DOHH2 (cell line): ENCODE measurements around the gene RCN1.

ENCODE experiments used
- H3F3A ChIP-seq: fragments of 200-600 bp; sonication (generic), shearing (Covaris generic); 2 replicates; pipeline ENCODE4 v1.6.0; 2016; ENCODE audit warnings: antibody characterized with exemption, mild to moderate bottlenecking; ENCODE audit not compliant: control insufficient read depth, insufficient read depth
- H3K27ac ChIP-seq: fragments of 200-600 bp; sonication (generic); 2 replicates; pipeline ENCODE4 v1.5.1; 2014; ENCODE audit warnings: low read depth, mild to moderate bottlenecking, low read length, moderate library complexity
- H3K27me3 ChIP-seq: fragments of 200-600 bp; sonication (generic); 2 replicates; pipeline ENCODE4 v1.6.1; 2014; ENCODE audit warnings: mild to moderate bottlenecking, low read length, mixed read lengths; ENCODE audit not compliant: control insufficient read depth
- H3K36me3 ChIP-seq: fragments of 200-600 bp; sonication (generic); 2 replicates; pipeline ENCODE4 v1.6.1; 2014; ENCODE audit warnings: mild to moderate bottlenecking, low read length, moderate library complexity, mixed read lengths; ENCODE audit not compliant: control insufficient read depth
- H3K4me1 ChIP-seq: fragments of 200-600 bp; sonication (generic); 2 replicates; pipeline ENCODE4 v1.6.1; 2014; ENCODE audit warnings: mild to moderate bottlenecking, low read length, mixed read lengths; ENCODE audit not compliant: control insufficient read depth
- H3K4me2 ChIP-seq: fragments of 200-600 bp; sonication (generic); 2 replicates; pipeline ENCODE4 v1.6.0; 2014; ENCODE audit warnings: mild to moderate bottlenecking, low read length, moderate library complexity
- H3K4me3 ChIP-seq: fragments of 200-600 bp; sonication (generic); 2 replicates; pipeline ENCODE4 v1.5.1; 2014; ENCODE audit warnings: mild to moderate bottlenecking, low read length, mixed read lengths
- H3K79me2 ChIP-seq: fragments of 200-600 bp; sonication (generic); 2 replicates; pipeline ENCODE4 v1.6.1; 2014; ENCODE audit warnings: mild to moderate bottlenecking, low read length, mixed read lengths; ENCODE audit not compliant: control insufficient read depth
- H3K9me2 ChIP-seq: fragments of 200-600 bp; sonication (generic); replicated peaks from 2 replicates; pipeline ENCODE4 v1.6.1; 2014; ENCODE audit warnings: mild to moderate bottlenecking, low read length, mixed read lengths; ENCODE audit not compliant: control insufficient read depth
- H3K9me3 ChIP-seq: fragments of 200-600 bp; sonication (generic); 2 replicates; pipeline ENCODE4 v1.6.1; 2014; ENCODE audit warnings: antibody characterized with exemption, low read length, mixed read lengths; ENCODE audit not compliant: control insufficient read depth, insufficient read depth
- H4K20me1 ChIP-seq: fragments of 200-600 bp; sonication (generic); 2 replicates; pipeline ENCODE4 v1.6.0; 2014; ENCODE audit warnings: low read depth, mild to moderate bottlenecking, antibody characterized with exemption, low read length, moderate library complexity; ENCODE audit not compliant: control insufficient read depth, insufficient read depth
- CTCF ChIP-seq: fragments of 200-600 bp; sonication (generic); IDR thresholded peaks from one replicate; pipeline ENCODE4 v1.5.1; 2014; ENCODE audit warnings: antibody characterized with exemption, mild to moderate bottlenecking, low read depth, low read length; ENCODE audit not compliant: poor library complexity, severe bottlenecking
- EZH2phosphoT487 ChIP-seq: fragments of 200-600 bp; sonication (generic); IDR thresholded peaks from 2 replicates; pipeline ENCODE4 v1.6.1; 2017; ENCODE audit warnings: borderline replicate concordance, mild to moderate bottlenecking, antibody characterized with exemption, low read length, moderate library complexity, mixed read lengths

RCN1 gene

GRCh38 chr11:32108576-32108975 lies 17.7 kb downstream of the RCN1 start:
- Histone ChIP-seq H4K20me1 (no peaks in the 10 kb centered on the region), H3K79me2 (no peaks in the 10 kb centered on the region), H3K27ac (no peak overlapping the region), H3K27me3 (no peaks in the 10 kb centered on the region), H3K9me2 (no peaks in the 10 kb centered on the region), H3F3A (no peaks in the 10 kb centered on the region), H3K36me3 (no peaks in the 10 kb centered on the region), H3K4me3 (no peak overlapping the region), H3K9me3 (no peaks in the 10 kb centered on the region), H3K4me1 (no peaks in the 10 kb centered on the region), H3K4me2 (no peak overlapping the region)
- no peak for TF ChIP-seq EZH2phosphoT487
- no peak for TF ChIP-seq CTCF

GRCh38 chr11:32109138-32109537 lies 18.3 kb downstream of the RCN1 start:
- Histone ChIP-seq H3K9me3 (no peaks in the 10 kb centered on the region), H3K27me3 (no peaks in the 10 kb centered on the region), H3K4me3 (no peak overlapping the region), H4K20me1 (no peaks in the 10 kb centered on the region), H3K4me1 (no peaks in the 10 kb centered on the region), H3F3A (no peaks in the 10 kb centered on the region), H3K79me2 (no peaks in the 10 kb centered on the region), H3K9me2 (no peaks in the 10 kb centered on the region), H3K36me3 (no peaks in the 10 kb centered on the region), H3K4me2 (no peak overlapping the region), H3K27ac (no peak overlapping the region)
- TF ChIP-seq EZH2phosphoT487 (no peak), CTCF (no peak)

GRCh38 chr11:32109592-32109991 lies 18.7 kb downstream of the RCN1 start:
- no peak overlapping the region for H3K4me3 ChIP-seq
- no peaks in the 10 kb centered on the region for H3K4me1 ChIP-seq
- no peaks in the 10 kb centered on the region for H3F3A ChIP-seq
- TF ChIP-seq EZH2phosphoT487 (no peak), CTCF (no peak)
- no peaks in the 10 kb centered on the region for H4K20me1 ChIP-seq
- no peaks in the 10 kb centered on the region for H3K9me3 ChIP-seq
- no peak overlapping the region for H3K27ac ChIP-seq
- H3K4me2 ChIP-seq = no peak overlapping the region
- no peaks in the 10 kb centered on the region for H3K36me3 ChIP-seq
- no peaks in the 10 kb centered on the region for H3K9me2 ChIP-seq
- H3K79me2 ChIP-seq = no peaks in the 10 kb centered on the region
- H3K27me3 ChIP-seq = no peaks in the 10 kb centered on the region

- Histone ChIP-seq H3K27me3 (no peaks in the 10 kb centered on the region), H4K20me1 (no peaks in the 10 kb centered on the region), H3K9me3 (no peaks in the 10 kb centered on the region), H3K9me2 (no peaks in the 10 kb centered on the region), H3F3A (no peaks in the 10 kb centered on the region), H3K4me1 (no peaks in the 10 kb centered on the region), H3K4me3 (no peak overlapping the region), H3K36me3 (no peaks in the 10 kb centered on the region), H3K27ac (no peak overlapping the region), H3K4me2 (no peak overlapping the region), H3K79me2 (no peaks in the 10 kb centered on the region)
- TF ChIP-seq CTCF = no peak
- TF ChIP-seq EZH2phosphoT487 = no peak
Observed at GRCh38 chr11:32110795-32111194, 19.9 kb downstream of the RCN1 start.
